Esophagus squamous epithelium (tissue), 5 donors: Measurements from ENCODE around the gene PROB1. TPM values are rescaled to one million over a fixed set of nuclear protein-coding genes. Genes with fewer than 3 reads are reported as not detected.
A peak's percentile ranks its signal among the peaks of the same experiment; 100 is the strongest.

Experiments
- DNase-seq: peaks from one replicate; lab custom pipeline; 2025; lab: John Stamatoyannopoulos, UW
- H3K27ac ChIP-seq, 4 donors: fragments of 200-600 bp; sonication (generic); one replicate each; pipeline ENCODE4 v1.5.1; 2016 to 2019; ENCODE audit warnings: mild to moderate bottlenecking in 1 of 4
- H3K27me3 ChIP-seq, 4 donors: fragments of 200-600 bp; sonication (generic); 1 replicate in 3 of 4; 2 replicates in 1 of 4; pipeline versions ENCODE4 v1.5.1 to v1.6.0; 2017 to 2021; ENCODE audit warnings: antibody characterized with exemption in 1 of 4
- H3K36me3 ChIP-seq, 3 donors: fragments of 200-600 bp; sonication (generic); one replicate each; pipeline ENCODE4 v1.5.1; 2016 to 2019
- H3K4me1 ChIP-seq, 3 donors: fragments of 200-600 bp; sonication (generic); one replicate each; pipeline ENCODE4 v1.5.1; 2017 to 2019
- H3K4me3 ChIP-seq, 4 donors: fragments of 200-600 bp; sonication (generic); 1 replicate in 3 of 4; 2 replicates in 1 of 4; pipeline ENCODE4 v1.5.1; 2016 to 2019; ENCODE audit warnings: mild to moderate bottlenecking in 2 of 4, moderate library complexity in 1 of 4
- H3K9me3 ChIP-seq, 3 donors: fragments of 200-600 bp; sonication (generic); one replicate each; pipeline ENCODE4 v1.5.1; 2016 to 2019
- POLR2A ChIP-seq, 4 donors: fragments of 450-650 bp; IDR thresholded peaks; one replicate each; pipeline ENCODE4 v1.6.1; 2017; ENCODE audit warnings: antibody characterized with exemption in 4 of 4, mild to moderate bottlenecking in 4 of 4, moderate library complexity in 3 of 4
- WGBS, 2 donors: methylation state at CpG; one replicate each; pipeline ENCODE4 v1.1.5; 2018; 5-methylcytosine and 5-hydroxymethylcytosine counted together
- intact Hi-C: fragments of 100-400 bp; cut with DNase I; formaldehyde crosslinking; loops from one replicate; pipeline ENCODE4 v1.15.0; 2022
- total RNA-seq, 4 donors: library from RNA; depleted of rRNA; stranded (reverse); fragments of >200 nt; gene quantifications; one replicate each; pipeline ENCODE4 v1.1.0, GENCODE V29; 2016
- TF ChIP-seq, protein P1 (sequence below), 6 experiments: fragments of 450-650 bp in 4 of 6; fragments of 200-600 bp in 2 of 6; sonication (generic) in 2 of 6; IDR thresholded peaks; one replicate each; pipeline ENCODE4 v1.5.1; 2016 to 2019; ENCODE audit warnings: antibody characterized with exemption in 6 of 6, mild to moderate bottlenecking in 4 of 6, moderate library complexity in 4 of 6
- donor health status: DM: yes; HTN: yes; CAD: no.

Gene PROB1
- total RNA-seq, 4 donors from 2014 or later, result 0.95 to 1.8 (median 1.0) TPM

GRCh38 chr5:139396691-139397090 lies 1.8 kb upstream of the PROB1 start:
- Histone ChIP-seq H3K36me3 (no peaks in the 10 kb centered on the region), H3K9me3 (no peaks in the 10 kb centered on the region), H3K4me3 (no peak overlapping the region), H3K27me3 (peaks cover 0 to 38% (median 0%) of the 10 kb centered on the region in 4 donors), H3K4me1 (peaks cover 22 to 51% (median 39%) of the 10 kb centered on the region in 3 donors), H3K27ac (no peak overlapping the region)
- intact Hi-C loops, result no loop called here
- TF ChIP-seq, protein P1, sequence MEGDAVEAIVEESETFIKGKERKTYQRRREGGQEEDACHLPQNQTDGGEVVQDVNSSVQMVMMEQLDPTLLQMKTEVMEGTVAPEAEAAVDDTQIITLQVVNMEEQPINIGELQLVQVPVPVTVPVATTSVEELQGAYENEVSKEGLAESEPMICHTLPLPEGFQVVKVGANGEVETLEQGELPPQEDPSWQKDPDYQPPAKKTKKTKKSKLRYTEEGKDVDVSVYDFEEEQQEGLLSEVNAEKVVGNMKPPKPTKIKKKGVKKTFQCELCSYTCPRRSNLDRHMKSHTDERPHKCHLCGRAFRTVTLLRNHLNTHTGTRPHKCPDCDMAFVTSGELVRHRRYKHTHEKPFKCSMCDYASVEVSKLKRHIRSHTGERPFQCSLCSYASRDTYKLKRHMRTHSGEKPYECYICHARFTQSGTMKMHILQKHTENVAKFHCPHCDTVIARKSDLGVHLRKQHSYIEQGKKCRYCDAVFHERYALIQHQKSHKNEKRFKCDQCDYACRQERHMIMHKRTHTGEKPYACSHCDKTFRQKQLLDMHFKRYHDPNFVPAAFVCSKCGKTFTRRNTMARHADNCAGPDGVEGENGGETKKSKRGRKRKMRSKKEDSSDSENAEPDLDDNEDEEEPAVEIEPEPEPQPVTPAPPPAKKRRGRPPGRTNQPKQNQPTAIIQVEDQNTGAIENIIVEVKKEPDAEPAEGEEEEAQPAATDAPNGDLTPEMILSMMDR (IDR thresholded peaks at IDR 0.05), result no peak
- TF ChIP-seq POLR2A (IDR thresholded peaks at IDR 0.05), result no peak
- no peak for DNase-seq
- 91 to 93% methylated on average over 6 to 8 of the region's 8 CpGs for WGBS, 2 donors

GRCh38 chr5:139395844-139396640 lies 1.1 kb upstream of the PROB1 start:
- Histone ChIP-seq H3K4me3 (no peak overlapping the region), H3K36me3 (no peaks in the 10 kb centered on the region), H3K9me3 (no peaks in the 10 kb centered on the region), H3K4me1 (peaks cover 29 to 58% (median 45%) of the 10 kb centered on the region in 3 donors), H3K27ac (peak overlapping the region in 1 of 4 donors; percentile 81), H3K27me3 (peaks cover 0 to 38% (median 0%) of the 10 kb centered on the region in 4 donors)
- intact Hi-C loops, result no loop called here
- no peak for TF ChIP-seq POLR2A (IDR thresholded peaks at IDR 0.05)
- TF ChIP-seq, protein P1 (IDR thresholded peaks at IDR 0.05), result no peak
- WGBS, 2 donors, result 69 to 79% methylated on average over 2 to 3 of the region's 8 CpGs
- no peak for DNase-seq

GRCh38 chr5:139394123-139394653 lies 716 bp downstream of the PROB1 start:
- H3K27ac ChIP-seq, result peak overlapping the region; percentile 52 to 81 (median 56)

DNA sequence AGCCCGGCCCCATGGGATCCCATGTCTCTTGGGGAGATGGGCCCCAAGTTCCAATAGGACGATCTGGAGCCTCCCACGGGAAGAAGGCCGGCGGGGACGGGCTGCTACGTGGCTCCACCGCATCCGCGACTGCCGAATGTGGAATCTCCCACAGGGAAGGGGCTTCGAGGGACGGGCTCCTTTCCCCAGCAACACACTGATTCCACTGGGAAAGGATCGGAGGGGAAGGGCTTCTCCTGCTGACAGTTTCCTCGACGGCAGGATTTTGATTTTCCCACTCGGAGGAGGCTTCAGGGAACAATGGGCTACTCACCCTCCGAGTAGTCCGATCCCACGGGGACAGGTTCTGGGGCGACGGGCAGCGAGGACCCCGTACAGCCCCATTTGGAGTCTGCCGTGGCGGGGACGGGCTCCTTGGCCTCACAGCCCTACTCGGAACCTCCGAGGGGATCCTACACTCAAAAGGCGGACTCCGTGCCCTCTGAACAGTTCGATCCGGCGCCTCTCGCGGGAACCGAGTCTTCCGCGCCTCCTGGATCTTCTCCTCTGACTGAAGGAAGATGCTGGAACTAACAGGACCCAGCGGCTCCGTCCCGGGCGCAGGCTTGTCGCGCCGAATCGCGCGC lies 1.3 kb downstream of the PROB1 start:
- WGBS, 2 donors, result 0 to 7% methylated on average over 1 to 9 of the region's 49 CpGs
- TF ChIP-seq, protein P1 (IDR thresholded peaks at IDR 0.05), result no peak
- TF ChIP-seq POLR2A (IDR thresholded peaks at IDR 0.05), result no peak
- Histone ChIP-seq H3K4me3 (peak overlapping the region; percentile 35 to 73 (median 56)), H3K27ac (peak overlapping the region in 2 of 4 donors; percentile 52 to 53), H3K36me3 (no peaks in the 10 kb centered on the region), H3K9me3 (no peaks in the 10 kb centered on the region), H3K27me3 (peaks cover 0 to 38% (median 0%) of the 10 kb centered on the region in 4 donors), H3K4me1 (peaks cover 33 to 71% (median 45%) of the 10 kb centered on the region in 3 donors)
- intact Hi-C loops, result loop anchor here (5.0 kb wide), 1 partner anchor 51 kb away; the partner anchor contains the start of gene PAIP2
- DNase-seq, result no peak

More at GRCh38 chr5:139394123-139394653, 716 bp downstream of the PROB1 start:
- no peak for TF ChIP-seq POLR2A (IDR thresholded peaks at IDR 0.05)
- TF ChIP-seq, protein P1 (IDR thresholded peaks at IDR 0.05), result peak in 3 of 6 experiments; percentile 47 to 67 (median 61)
- Histone ChIP-seq H3K4me3 (peak overlapping the region; percentile 35 to 73 (median 56)), H3K27me3 (peaks cover 0 to 38% (median 0%) of the 10 kb centered on the region in 4 donors), H3K36me3 (no peaks in the 10 kb centered on the region), H3K4me1 (peaks cover 32 to 68% (median 45%) of the 10 kb centered on the region in 3 donors), H3K9me3 (no peaks in the 10 kb centered on the region)
- no peak for DNase-seq
- intact Hi-C loops, result loop anchor here (5.0 kb wide), 1 partner anchor 52 kb away; the partner anchor contains the start of gene PAIP2
- no CpG with 5 or more reads among the region's 62 CpGs for WGBS, 2 donors
